OCI-LY3 (cell line): ENCODE measurements around the gene FGF11.

ENCODE experiments used
- H2AFZ ChIP-seq: fragments of 200-600, 300-600 bp; shearing (Covaris generic); 2 replicates; pipeline ENCODE4 v1.6.0; 2014; ENCODE audit warnings: antibody characterized with exemption, low read depth, low read length
- H3K27ac ChIP-seq: fragments of 200-600, 300-600 bp; sonication (generic); 2 replicates; pipeline ENCODE4 v1.5.1; 2014; ENCODE audit warnings: mild to moderate bottlenecking, low read length, moderate library complexity, mixed read lengths
- H3K27me3 ChIP-seq: fragments of 200-600, 300-600 bp; sonication (generic); 2 replicates; pipeline ENCODE4 v1.6.1; 2014; ENCODE audit warnings: low read depth, low read length, mixed read lengths
- H3K36me3 ChIP-seq: fragments of 200-600, 300-600 bp; sonication (generic); replicated peaks from 2 replicates; pipeline ENCODE3; 2014; ENCODE audit warnings: low read depth, low read length, mixed read lengths
- H3K4me1 ChIP-seq: fragments of 300-600, 200-600 bp; sonication (generic); 2 replicates; pipeline ENCODE4 v1.6.1; 2014; ENCODE audit warnings: low read length, mixed read lengths
- H3K4me2 ChIP-seq: fragments of 200-600, 300-600 bp; sonication (generic); 2 replicates; pipeline ENCODE4 v1.6.1; 2014; ENCODE audit warnings: low read length, mixed read lengths
- H3K4me3 ChIP-seq: fragments of 300-600, 200-600 bp; sonication (generic); 2 replicates; pipeline ENCODE4 v1.5.1; 2014; ENCODE audit warnings: antibody characterized with exemption, mild to moderate bottlenecking, low read length, moderate library complexity
- H3K79me2 ChIP-seq: fragments of 300-600, 200-600 bp; shearing (Covaris generic); 2 replicates; pipeline ENCODE4 v1.6.1; 2014; ENCODE audit warnings: mild to moderate bottlenecking, low read length, mixed read lengths
- H3K9ac ChIP-seq: fragments of 300-600, 200-600 bp; shearing (Covaris generic); 2 replicates; pipeline ENCODE4 v1.6.0; 2014; ENCODE audit warnings: mild to moderate bottlenecking, low read length, moderate library complexity
- H3K9me3 ChIP-seq: fragments of 200-600, 300-600 bp; shearing (Covaris generic); 2 replicates; pipeline ENCODE4 v1.6.1; 2014; ENCODE audit warnings: low read length, mixed read lengths; ENCODE audit not compliant: insufficient read depth
- H4K20me1 ChIP-seq: fragments of 200-600, 300-600 bp; sonication (generic); 2 replicates; pipeline ENCODE4 v1.6.1; 2016; ENCODE audit warnings: low read length, mixed read lengths; ENCODE audit not compliant: insufficient read depth
- CTCF ChIP-seq: fragments of 200-600, 300-600 bp; sonication (generic); IDR thresholded peaks from 2 replicates; pipeline ENCODE4 v1.5.1; 2014; ENCODE audit warnings: antibody characterized with exemption, low read length, low read depth
- EZH2phosphoT487 ChIP-seq: fragments of 200-600 bp; shearing (Covaris generic); IDR thresholded peaks from 2 replicates; pipeline ENCODE4 v1.6.1; 2018; ENCODE audit warnings: antibody characterized with exemption, mixed run types, low read depth

The FGF11 gene

GRCh38 chr17:7440834-7441195, 1.5 kb downstream of the FGF11 start:
- Histone ChIP-seq H3K4me3 (peak overlapping the region; percentile 74), H3K27ac (no peak overlapping the region), H4K20me1 (no peaks in the 10 kb centered on the region)

GRCh38 chr17:7441266-7441665, 2.0 kb downstream of the FGF11 start:
- Histone ChIP-seq H3K4me1 (peaks cover 8% of the 10 kb centered on the region; the same call in 1 of the 2 replicates), H4K20me1 (no peaks in the 10 kb centered on the region), H3K9me3 (no peaks in the 10 kb centered on the region), H3K27ac (no peak overlapping the region), H3K36me3 (no peaks in the 10 kb centered on the region), H3K4me2 (no peak overlapping the region), H3K27me3 (0 out of 2 replicates have a peak, but pooled peaks cover 3% of the 10 kb centered on the region), H3K79me2 (no peaks in the 10 kb centered on the region), H3K9ac (no peak overlapping the region), H3K4me3 (no peak overlapping the region), H2AFZ (no peak overlapping the region)
- TF ChIP-seq CTCF (no peak), EZH2phosphoT487 (no peak)

More at GRCh38 chr17:7440834-7441195, 1.5 kb downstream of the FGF11 start:
- no peak overlapping the region for H2AFZ ChIP-seq
- no peak for TF ChIP-seq EZH2phosphoT487
- no peak for TF ChIP-seq CTCF
- no peak overlapping the region; the same call in 1 of the 2 replicates for H3K9ac ChIP-seq
- 0 out of 2 replicates have a peak, but pooled peaks cover 3% of the 10 kb centered on the region for H3K27me3 ChIP-seq
- H3K36me3 ChIP-seq: no peaks in the 10 kb centered on the region
- H3K4me1 ChIP-seq: peaks cover 12% of the 10 kb centered on the region
- peak overlapping the region; percentile 60 for H3K4me2 ChIP-seq
- H3K79me2 ChIP-seq: no peaks in the 10 kb centered on the region
- no peaks in the 10 kb centered on the region for H3K9me3 ChIP-seq

GRCh38 chr17:7442142-7442541, 2.8 kb downstream of the FGF11 start:
- TF ChIP-seq EZH2phosphoT487 (no peak), CTCF (no peak)

GRCh38 chr17:7443499-7444485, 4.5 kb downstream of the FGF11 start:
- H3K4me3 ChIP-seq: no peak overlapping the region
- no peaks in the 10 kb centered on the region for H3K79me2 ChIP-seq
- no peaks in the 10 kb centered on the region for H4K20me1 ChIP-seq
- H3K9ac ChIP-seq: no peak overlapping the region
- H3K27ac ChIP-seq: no peak overlapping the region
- 0 out of 2 replicates have a peak, but pooled peaks cover 3% of the 10 kb centered on the region for H3K27me3 ChIP-seq
- H3K4me2 ChIP-seq: no peak overlapping the region
- H2AFZ ChIP-seq: no peak overlapping the region
- TF ChIP-seq EZH2phosphoT487 (no peak), CTCF (no peak)
- no peaks in the 10 kb centered on the region for H3K9me3 ChIP-seq
- peaks cover 6% of the 10 kb centered on the region; the same call in 1 of the 2 replicates for H3K4me1 ChIP-seq
- no peaks in the 10 kb centered on the region for H3K36me3 ChIP-seq

More at GRCh38 chr17:7442142-7442541, 2.8 kb downstream of the FGF11 start:
- no peaks in the 10 kb centered on the region for H3K36me3 ChIP-seq
- H3K27ac ChIP-seq: no peak overlapping the region
- no peaks in the 10 kb centered on the region for H3K79me2 ChIP-seq
- no peaks in the 10 kb centered on the region for H3K9me3 ChIP-seq
- H3K4me3 ChIP-seq: no peak overlapping the region
- no peaks in the 10 kb centered on the region for H4K20me1 ChIP-seq
- no peak overlapping the region for H3K4me2 ChIP-seq
- no peak overlapping the region for H3K9ac ChIP-seq
- H2AFZ ChIP-seq: no peak overlapping the region
- H3K27me3 ChIP-seq: 0 out of 2 replicates have a peak, but pooled peaks cover 3% of the 10 kb centered on the region
- H3K4me1 ChIP-seq: peaks cover 6% of the 10 kb centered on the region; the same call in 1 of the 2 replicates
